Measurements from ENCODE around the gene FAM177A1. TPM values are rescaled to one million over a fixed set of nuclear protein-coding genes. Genes with fewer than 3 reads are reported as not detected.
"Not testable (repeated sequence)": the region's sequence is repeated elsewhere in the genome, so short reads cannot be mapped to it uniquely, and the experiment has no call there.

FAM177A1 gene
- total RNA-seq, 1 donor from 2014 or later = 37.7 TPM

GRCh38 chr14:35016568-35016967 lies 29.5 kb upstream of the FAM177A1 start:
- Mint-ChIP-seq H3K9me3 (no peaks in the 10 kb centered on the region), H3K4me3 (no peak overlapping the region), H3K27me3 (no peaks in the 10 kb centered on the region), H3K36me3 (peaks cover 32% of the 10 kb centered on the region), H3K4me1 (ENCODE audit: unreplicated experiment) (no peaks in the 10 kb centered on the region), H3K27ac (no peak overlapping the region)
- TF ChIP-seq CTCF (conservative IDR thresholded peaks at IDR 0.05) = no peak
- no peak for DNase-seq (ENCODE audit: extremely low spot score, unreplicated experiment)

GRCh38 chr14:35020713-35021112 lies 25.4 kb upstream of the FAM177A1 start:
- Mint-ChIP-seq H3K27ac (no peak overlapping the region), H3K9me3 (no peaks in the 10 kb centered on the region), H3K36me3 (peaks cover 31% of the 10 kb centered on the region), H3K4me1 (ENCODE audit: unreplicated experiment) (no peaks in the 10 kb centered on the region), H3K27me3 (no peaks in the 10 kb centered on the region), H3K4me3 (no peak overlapping the region)
- no peak for DNase-seq (ENCODE audit: extremely low spot score, unreplicated experiment)
- TF ChIP-seq CTCF (conservative IDR thresholded peaks at IDR 0.05) = no peak

DNA sequence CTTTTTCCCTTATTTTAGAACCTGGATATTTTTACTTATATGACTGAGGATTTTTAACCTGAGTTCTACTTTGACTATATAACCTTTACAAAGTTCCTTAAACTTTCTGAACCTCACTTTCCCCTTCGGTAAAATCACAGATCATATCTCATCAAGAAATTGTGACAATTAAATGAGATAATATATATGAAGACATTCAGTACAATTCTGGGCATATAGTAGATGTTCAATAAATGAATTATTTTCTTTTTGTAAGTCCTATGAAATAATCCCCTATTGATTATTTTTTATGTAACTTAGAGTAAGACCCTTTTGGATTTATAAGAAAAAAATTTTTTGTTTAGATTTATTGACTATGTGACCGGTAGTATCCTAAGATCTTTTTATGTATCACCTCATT lies 17.6 kb upstream of the FAM177A1 start:
- TF ChIP-seq CTCF (conservative IDR thresholded peaks at IDR 0.05) = no peak
- peaks cover 27% of the 10 kb centered on the region for H3K36me3 Mint-ChIP-seq
- no peak overlapping the region for H3K27ac Mint-ChIP-seq
- DNase-seq (ENCODE audit: extremely low spot score, unreplicated experiment) = no peak
- H3K27me3 Mint-ChIP-seq = no peaks in the 10 kb centered on the region
- H3K9me3 Mint-ChIP-seq = peaks cover 3% of the 10 kb centered on the region
- H3K4me3 Mint-ChIP-seq = no peak overlapping the region
- H3K4me1 Mint-ChIP-seq (ENCODE audit: unreplicated experiment) = no peaks in the 10 kb centered on the region

- Mint-ChIP-seq H3K4me3 (no peak overlapping the region), H3K36me3 (peaks cover 24% of the 10 kb centered on the region), H3K9me3 (peaks cover 17% of the 10 kb centered on the region), H3K27ac (no peak overlapping the region), H3K27me3 (no peaks in the 10 kb centered on the region), H3K4me1 (ENCODE audit: unreplicated experiment) (no peaks in the 10 kb centered on the region)
- no peak for DNase-seq (ENCODE audit: extremely low spot score, unreplicated experiment)
- no peak for TF ChIP-seq CTCF (conservative IDR thresholded peaks at IDR 0.05)
Measured at GRCh38 chr14:35032562-35032961, 13.5 kb upstream of the FAM177A1 start.

DNA sequence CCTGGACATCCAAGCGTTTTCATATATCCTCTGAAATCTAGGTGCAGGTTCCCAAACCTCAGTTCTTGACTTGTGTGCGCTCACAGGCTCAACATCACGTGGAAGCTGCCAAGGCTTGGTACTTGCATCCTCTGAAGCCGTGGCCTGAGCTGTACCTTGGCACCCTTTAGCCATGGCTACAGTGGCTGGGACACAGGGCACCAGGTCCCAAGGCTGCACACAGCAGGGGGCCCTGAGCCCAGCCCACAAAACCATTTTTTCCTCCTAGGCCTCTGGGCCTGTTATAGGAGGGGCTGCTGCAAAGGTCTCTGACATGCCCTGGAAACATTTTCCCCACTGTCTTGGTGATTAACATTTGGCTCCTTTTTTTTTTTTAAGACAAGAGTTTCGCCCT lies 11.6 kb upstream of the FAM177A1 start:
- H3K4me3 Mint-ChIP-seq = no peak overlapping the region
- peaks cover 17% of the 10 kb centered on the region for H3K9me3 Mint-ChIP-seq
- no peak for TF ChIP-seq CTCF (conservative IDR thresholded peaks at IDR 0.05)
- DNase-seq (ENCODE audit: extremely low spot score, unreplicated experiment) = no peak
- H3K27ac Mint-ChIP-seq = no peak overlapping the region
- H3K36me3 Mint-ChIP-seq = peaks cover 15% of the 10 kb centered on the region
- H3K27me3 Mint-ChIP-seq = no peaks in the 10 kb centered on the region
- H3K4me1 Mint-ChIP-seq (ENCODE audit: unreplicated experiment) = no peaks in the 10 kb centered on the region

DNA sequence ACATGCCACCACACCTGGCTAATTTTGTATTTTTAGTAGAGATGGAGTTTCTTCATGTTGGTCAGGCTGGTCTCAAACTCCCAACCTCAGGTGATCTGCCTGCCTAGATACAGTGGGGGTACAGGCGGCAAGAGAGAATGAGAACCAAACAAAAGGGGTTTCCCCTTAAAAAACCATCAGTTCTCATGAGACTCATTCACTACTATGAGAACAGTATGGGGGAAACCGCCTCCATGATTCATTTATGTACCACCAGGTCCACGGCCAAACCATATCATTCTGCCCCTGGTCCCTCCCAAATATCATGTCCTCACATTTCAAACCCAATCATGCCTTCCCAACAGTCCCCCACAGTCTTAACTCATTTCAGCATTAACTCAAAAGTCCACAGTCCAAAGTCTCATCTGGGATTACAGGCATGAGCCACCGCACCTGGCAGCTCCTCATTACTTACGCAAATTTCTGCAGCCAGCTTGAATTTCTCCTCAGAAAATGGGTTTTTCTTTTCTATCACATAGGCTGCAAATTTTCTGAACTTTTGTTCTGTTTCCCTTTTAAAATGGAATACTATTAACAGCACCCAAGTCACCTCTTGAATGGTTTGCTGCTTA lies 11.0 kb upstream of the FAM177A1 start:
- H3K4me3 Mint-ChIP-seq = not testable (repeated sequence)

DNA sequence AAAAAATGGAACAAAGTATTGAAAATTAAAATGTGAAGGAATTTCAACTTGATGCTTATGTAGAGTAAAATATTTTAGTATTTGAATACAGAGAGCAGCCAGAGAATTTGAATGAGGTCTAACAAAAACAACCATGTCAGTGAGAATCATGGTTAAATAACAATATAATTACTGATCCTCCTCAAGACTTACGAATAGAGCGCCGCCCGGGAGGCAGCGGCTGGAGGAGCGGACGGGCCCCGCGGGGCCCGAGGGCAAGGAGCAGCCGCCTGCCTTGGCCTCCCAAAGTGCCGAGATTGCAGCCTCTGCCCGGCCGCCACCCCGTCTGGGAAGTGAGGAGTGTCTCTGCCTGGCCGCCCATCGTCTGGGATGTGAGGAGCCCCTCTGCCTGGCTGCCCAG lies 7.8 kb upstream of the FAM177A1 start:
- H3K4me3 Mint-ChIP-seq; H3K27ac Mint-ChIP-seq; H3K27me3 Mint-ChIP-seq; H3K4me1 Mint-ChIP-seq (ENCODE audit: unreplicated experiment); DNase-seq (ENCODE audit: extremely low spot score, unreplicated experiment): not testable (repeated sequence)
- Mint-ChIP-seq H3K36me3 (peaks cover 13% of the 10 kb centered on the region), H3K9me3 (peaks cover 15% of the 10 kb centered on the region)

More for the DNA sequence above, 11.0 kb upstream of the FAM177A1 start:
- peaks cover 17% of the 10 kb centered on the region for H3K9me3 Mint-ChIP-seq
- not testable (repeated sequence) for DNase-seq (ENCODE audit: extremely low spot score, unreplicated experiment); H3K27ac Mint-ChIP-seq; H3K4me1 Mint-ChIP-seq (ENCODE audit: unreplicated experiment); H3K27me3 Mint-ChIP-seq
- peaks cover 15% of the 10 kb centered on the region for H3K36me3 Mint-ChIP-seq

Data from type B pancreatic cell (in vitro differentiated cells).